Naive thymus-derived CD4-positive, alpha-beta T cell (primary cell): ENCODE results near the gene SESN1. TPM values are rescaled to one million over a fixed set of nuclear protein-coding genes. Genes with fewer than 3 reads are reported as not detected.

Experiments used
- ATAC-seq: fragments of 150-1000 bp; cut with Tn5 transposase; 2 replicates; pipeline ENCODE4 v1.10.0; 2021; ENCODE audit warnings: mild to moderate bottlenecking, moderate library complexity
- CTCF ChIA-PET: fragments of 350-600 bp; sonication (Branson Sonifier 250); formaldehyde crosslinking; loops from one replicate; lab custom pipeline; 2021; ENCODE audit warnings: antibody characterized with exemption; lab: Charles Lee
- POLR2A ChIA-PET: fragments of 350-600 bp; sonication (Branson Sonifier 250); formaldehyde crosslinking; loops from one replicate; lab custom pipeline; 2021; ENCODE audit warnings: antibody characterized with exemption, inconsistent platforms; lab: Charles Lee
- DNase-seq, 9 donors: peaks; one replicate each; pipeline versions ENCODE4 v3.0.0 to v3.0.0-alpha.2; 2020 to 2022; ENCODE audit warnings: mixed read lengths in 1 of 9
- H3K27ac ChIP-seq: one replicate; pipeline ENCODE4 v1.7.0; 2013; ENCODE audit warnings: mild to moderate bottlenecking, low read depth, low read length, moderate library complexity
- H3K27me3 ChIP-seq, 2 donors: one replicate each; pipeline ENCODE4 v1.7.0; 2013; ENCODE audit warnings: low read length in 2 of 2, mild to moderate bottlenecking in 2 of 2, moderate library complexity in 2 of 2; ENCODE audit not compliant: control insufficient read depth in 2 of 2, insufficient read depth in 2 of 2
- H3K36me3 ChIP-seq, 3 experiments: 1 replicate in 2 of 3; 2 replicates in 1 of 3; pipeline ENCODE4 v1.7.0; 2013; ENCODE audit warnings: low read length in 3 of 3, mild to moderate bottlenecking in 3 of 3, moderate library complexity in 1 of 3; ENCODE audit not compliant: insufficient read depth in 3 of 3, control insufficient read depth in 2 of 3
- H3K4me1 ChIP-seq, 2 donors: one replicate each; pipeline ENCODE4 v1.7.0; 2013; ENCODE audit warnings: low read length in 2 of 2, mild to moderate bottlenecking in 2 of 2, moderate library complexity in 1 of 2; ENCODE audit not compliant: control insufficient read depth in 2 of 2, insufficient read depth in 2 of 2
- H3K4me3 ChIP-seq: 2 replicates; pipeline ENCODE4 v1.7.0; 2013; ENCODE audit warnings: mild to moderate bottlenecking, low read length
- H3K9me3 ChIP-seq, 3 experiments: 1 replicate in 2 of 3; 2 replicates in 1 of 3; pipeline ENCODE4 v1.7.0; 2013; ENCODE audit warnings: low read length in 3 of 3; ENCODE audit not compliant: control insufficient read depth in 2 of 3
- H3K27ac Mint-ChIP-seq, 9 donors: one replicate each; pipeline ENCODE4 v1.8.0; 2020 to 2022; ENCODE audit warnings: mixed read lengths in 9 of 9, mild to moderate bottlenecking in 8 of 9, moderate library complexity in 5 of 9, inconsistent platforms in 2 of 9
- H3K27me3 Mint-ChIP-seq, 5 donors: one replicate each; pipeline ENCODE4 v1.8.0; 2021 to 2022; ENCODE audit warnings: mixed read lengths in 5 of 5, mild to moderate bottlenecking in 1 of 5
- H3K36me3 Mint-ChIP-seq, 5 donors: one replicate each; pipeline ENCODE4 v1.8.0; 2020 to 2022; ENCODE audit warnings: mixed read lengths in 5 of 5, mild to moderate bottlenecking in 3 of 5, inconsistent platforms in 1 of 5
- H3K4me1 Mint-ChIP-seq, 7 donors: one replicate each; pipeline ENCODE4 v1.8.0; 2020 to 2022; ENCODE audit warnings: mixed read lengths in 7 of 7, mild to moderate bottlenecking in 3 of 7, inconsistent platforms in 1 of 7
- H3K4me3 Mint-ChIP-seq, 10 donors: one replicate each; pipeline ENCODE4 v1.8.0; 2020 to 2022; ENCODE audit warnings: mild to moderate bottlenecking in 10 of 10, mixed read lengths in 10 of 10, moderate library complexity in 6 of 10, inconsistent platforms in 2 of 10
- H3K9me3 Mint-ChIP-seq, 11 donors: one replicate each; pipeline ENCODE4 v1.8.0; 2020 to 2022; ENCODE audit warnings: mixed read lengths in 11 of 11, mild to moderate bottlenecking in 4 of 11, inconsistent platforms in 1 of 11, moderate library complexity in 1 of 11
- intact Hi-C, 2 donors: fragments of 100-400 bp; cut with micrococcal nuclease; formaldehyde crosslinking; loops; one replicate each; pipeline ENCODE4 v1.15.1; 2023
- polyA plus RNA-seq, 2 donors: library from polyadenylated mRNA; unstranded; fragments of 300-500 nt; fragmentation: Illumina TruSeq; gene quantifications; one replicate each; pipeline ENCODE4 v1.2.3, GENCODE V29; 2021
- total RNA-seq, 6 experiments: library from RNA in 5 of 6; stranded (reverse) in 5 of 6; gene quantifications; 1 replicate in 5 of 6; 2 replicates in 1 of 6; pipeline ENCODE4 v1.2.3 and lab custom pipeline; 2021 to 2026

The SESN1 gene
- total and polyA plus RNA-seq, 7 experiments from 2014 or later, result 16.5 to 61.8 (median 37.2) TPM

- H3K9me3 Mint-ChIP-seq, result no peaks in the 10 kb centered on the region
- H3K27me3 Mint-ChIP-seq, result no peaks in the 10 kb centered on the region
- H3K4me3 ChIP-seq, result no peak overlapping the region
- peaks cover 0 to 35% (median 28%) of the 10 kb centered on the region in 7 donors for H3K4me1 Mint-ChIP-seq
- no peak overlapping the region for H3K27ac ChIP-seq
- ATAC-seq (no peak), DNase-seq (no peak)
- CTCF ChIA-PET, result interaction anchor here (1.1 kb wide), 1 partner anchor 13 kb away, joined by 3 read pairs; no protein-coding TSS in a partner anchor
- POLR2A ChIA-PET, result interaction anchor here (1.0 to 1.5 kb wide), 3 partner anchors 11 to 75 kb away, joined by 3 to 10 read pairs (median 4); no protein-coding TSS in a partner anchor
- H3K4me1 ChIP-seq, result peaks cover 3 to 7% of the 10 kb centered on the region in 2 donors
- intact Hi-C loops, result no loop called here
- no peak overlapping the region for H3K27ac Mint-ChIP-seq
- no peaks in the 10 kb centered on the region for H3K9me3 ChIP-seq
- H3K36me3 Mint-ChIP-seq, result peaks cover 4 to 39% (median 17%) of the 10 kb centered on the region in 5 donors
- no peak overlapping the region for H3K4me3 Mint-ChIP-seq
- H3K27me3 ChIP-seq, result no peaks in the 10 kb centered on the region
- peaks cover 0 to 26% (median 20%) of the 10 kb centered on the region in 3 experiments for H3K36me3 ChIP-seq
Observed at GRCh38 chr6:108999428-108999827, 95.2 kb downstream of the SESN1 start.

GRCh38 chr6:108998485-108998884 is 96.2 kb downstream of the SESN1 start:
- Histone ChIP-seq H3K9me3 (no peaks in the 10 kb centered on the region), H3K27ac (no peak overlapping the region), H3K4me3 (no peak overlapping the region), H3K4me1 (peaks cover under 1% of the 10 kb centered on the region in 2 donors), H3K36me3 (peaks cover 0 to 33% (median 20%) of the 10 kb centered on the region in 3 experiments), H3K27me3 (no peaks in the 10 kb centered on the region)
- no peak for ATAC-seq
- ChIA-PET POLR2A (interaction anchor here (1.0 kb wide), 1 partner anchor 61 kb away, joined by 3 read pairs; no protein-coding TSS in a partner anchor), CTCF (interaction anchor here (1.1 kb wide), 1 partner anchor 12 kb away, joined by 3 read pairs; no protein-coding TSS in a partner anchor)
- Mint-ChIP-seq H3K27me3 (no peaks in the 10 kb centered on the region), H3K36me3 (peaks cover 4 to 44% (median 19%) of the 10 kb centered on the region in 5 donors), H3K4me1 (peaks cover 0 to 28% (median 21%) of the 10 kb centered on the region in 7 donors), H3K9me3 (no peaks in the 10 kb centered on the region), H3K27ac (no peak overlapping the region), H3K4me3 (no peak overlapping the region)
- no peak for DNase-seq
- intact Hi-C loops, result no loop called here

- peaks cover 10 to 55% (median 30%) of the 10 kb centered on the region in 5 donors for H3K36me3 Mint-ChIP-seq
- H3K4me3 ChIP-seq, result no peak overlapping the region
- intact Hi-C loops, result no loop called here
- peaks cover 0 to 5% (median 1%) of the 10 kb centered on the region in 7 donors for H3K4me1 Mint-ChIP-seq
- CTCF ChIA-PET, result no interaction called here
- no peaks in the 10 kb centered on the region for H3K4me1 ChIP-seq
- peaks cover 0 to 44% (median 35%) of the 10 kb centered on the region in 3 experiments for H3K36me3 ChIP-seq
- no peaks in the 10 kb centered on the region for H3K9me3 Mint-ChIP-seq
- POLR2A ChIA-PET, result no interaction called here
- no peak overlapping the region for H3K27ac Mint-ChIP-seq
- no peak for ATAC-seq
- no peak overlapping the region for H3K27ac ChIP-seq
- no peak overlapping the region for H3K4me3 Mint-ChIP-seq
- DNase-seq, result no peak
- H3K9me3 ChIP-seq, result no peaks in the 10 kb centered on the region
- no peaks in the 10 kb centered on the region for H3K27me3 ChIP-seq
- H3K27me3 Mint-ChIP-seq, result no peaks in the 10 kb centered on the region
Observed at GRCh38 chr6:108996208-108996607, 98.4 kb downstream of the SESN1 start.

- intact Hi-C loops, result no loop called here
- Histone ChIP-seq H3K4me3 (no peak overlapping the region), H3K36me3 (peaks cover 0 to 50% (median 37%) of the 10 kb centered on the region in 3 experiments), H3K4me1 (no peaks in the 10 kb centered on the region), H3K27ac (no peak overlapping the region), H3K9me3 (no peaks in the 10 kb centered on the region), H3K27me3 (no peaks in the 10 kb centered on the region)
- Mint-ChIP-seq H3K4me3 (no peak overlapping the region), H3K27me3 (no peaks in the 10 kb centered on the region), H3K36me3 (peaks cover 12 to 61% (median 39%) of the 10 kb centered on the region in 5 donors), H3K27ac (peak overlapping the region in 1 of 9 donors; percentile 6), H3K9me3 (no peaks in the 10 kb centered on the region), H3K4me1 (peaks cover 0 to 7% (median 0%) of the 10 kb centered on the region in 7 donors)
- ChIA-PET CTCF (no interaction called here), POLR2A (no interaction called here)
- ATAC-seq (no peak), DNase-seq (no peak)
Observed at GRCh38 chr6:108995296-108995695, 99.3 kb downstream of the SESN1 start.

- Histone ChIP-seq H3K27ac (no peak overlapping the region), H3K9me3 (no peaks in the 10 kb centered on the region), H3K4me3 (no peak overlapping the region), H3K4me1 (no peaks in the 10 kb centered on the region), H3K27me3 (no peaks in the 10 kb centered on the region), H3K36me3 (peaks cover 6 to 50% (median 34%) of the 10 kb centered on the region in 3 experiments)
- ChIA-PET POLR2A (no interaction called here), CTCF (interaction anchor here (0.8 kb wide), 1 partner anchor 76 kb away, joined by 3 read pairs; no protein-coding TSS in a partner anchor)
- Mint-ChIP-seq H3K27ac (no peak overlapping the region), H3K27me3 (no peaks in the 10 kb centered on the region), H3K36me3 (peaks cover 13 to 61% (median 42%) of the 10 kb centered on the region in 5 donors), H3K9me3 (no peaks in the 10 kb centered on the region), H3K4me3 (no peak overlapping the region), H3K4me1 (peaks cover 0 to 13% (median 0%) of the 10 kb centered on the region in 7 donors)
- no peak for DNase-seq
- intact Hi-C loops, result no loop called here
- ATAC-seq, result no peak
Observed at GRCh38 chr6:108993876-108994275, 100.8 kb downstream of the SESN1 start.

- H3K9me3 Mint-ChIP-seq, result no peaks in the 10 kb centered on the region
- intact Hi-C loops, result no loop called here
- Histone ChIP-seq H3K4me1 (no peaks in the 10 kb centered on the region), H3K27ac (no peak overlapping the region), H3K27me3 (no peaks in the 10 kb centered on the region), H3K4me3 (no peak overlapping the region), H3K9me3 (no peaks in the 10 kb centered on the region), H3K36me3 (peaks cover 6 to 45% (median 33%) of the 10 kb centered on the region in 3 experiments)
- peaks cover 0 to 16% (median 0%) of the 10 kb centered on the region in 7 donors for H3K4me1 Mint-ChIP-seq
- DNase-seq (no peak), ATAC-seq (no peak)
- peaks cover 13 to 63% (median 58%) of the 10 kb centered on the region in 5 donors for H3K36me3 Mint-ChIP-seq
- H3K27ac Mint-ChIP-seq, result no peak overlapping the region
- H3K4me3 Mint-ChIP-seq, result no peak overlapping the region
- no peaks in the 10 kb centered on the region for H3K27me3 Mint-ChIP-seq
- POLR2A ChIA-PET, result no interaction called here
- CTCF ChIA-PET, result no interaction called here
Observed at GRCh38 chr6:108989700-108990099, 104.9 kb downstream of the SESN1 start.
